Activated CD8-positive, alpha-beta T cell treated with anti-CD3 and anti-CD28 coated beads for 36 hours (primary cell): ENCODE data around the gene KLLN. TPM values are rescaled to one million over a fixed set of nuclear protein-coding genes. Genes with fewer than 3 reads are reported as not detected.

Experiments used
- ATAC-seq: fragments of 200-7000 bp; cut with Tn5 transposase; one replicate; pipeline ENCODE4 v1.10.0; 2021; ENCODE audit warnings: mild to moderate bottlenecking, moderate library complexity
- CTCF ChIA-PET: fragments of 350-600 bp; sonication (Branson Sonifier 250); formaldehyde crosslinking; loops from one replicate; lab custom pipeline; 2021; ENCODE audit warnings: antibody characterized with exemption; lab: Charles Lee
- POLR2A ChIA-PET: fragments of 350-600 bp; sonication (Branson Sonifier 250); formaldehyde crosslinking; loops from one replicate; lab custom pipeline; 2021; ENCODE audit warnings: antibody characterized with exemption; lab: Charles Lee
- DNase-seq: peaks from one replicate; pipeline ENCODE4 v3.0.0-alpha.2; 2020
- H3K27ac Mint-ChIP-seq: one replicate; pipeline ENCODE4 v1.8.0; 2021; ENCODE audit warnings: mild to moderate bottlenecking, mixed read lengths
- H3K27me3 Mint-ChIP-seq: one replicate; pipeline ENCODE4 v1.8.0; 2021; ENCODE audit warnings: mixed read lengths
- H3K36me3 Mint-ChIP-seq: one replicate; pipeline ENCODE4 v1.8.0; 2021; ENCODE audit warnings: low read depth, mixed read lengths
- H3K4me1 Mint-ChIP-seq: one replicate; pipeline ENCODE4 v1.8.0; 2021; ENCODE audit warnings: low read depth, mixed read lengths
- H3K4me3 Mint-ChIP-seq: one replicate; pipeline ENCODE4 v1.8.0; 2021; ENCODE audit warnings: mild to moderate bottlenecking, moderate library complexity, mixed read lengths
- H3K9me3 Mint-ChIP-seq: one replicate; pipeline ENCODE4 v1.8.0; 2021; ENCODE audit warnings: mixed read lengths
- intact Hi-C: fragments of 100-400 bp; cut with micrococcal nuclease; formaldehyde crosslinking; loops from one replicate; pipeline ENCODE4 v1.10.0; 2022
- total RNA-seq, 2 experiments: library from RNA; stranded (reverse); gene quantifications; one replicate each; pipeline ENCODE4 v1.2.3, GENCODE V29; 2021
- TF ChIP-seq, protein P1 (sequence below): fragments of 200-600 bp; IDR thresholded peaks from one replicate; pipeline ENCODE4 v1.8.0; 2022; ENCODE audit warnings: antibody characterized with exemption, mild to moderate bottlenecking

Gene KLLN
- total RNA-seq, 2 experiments from 2014 or later = 0.43 to 0.61 TPM

DNA sequence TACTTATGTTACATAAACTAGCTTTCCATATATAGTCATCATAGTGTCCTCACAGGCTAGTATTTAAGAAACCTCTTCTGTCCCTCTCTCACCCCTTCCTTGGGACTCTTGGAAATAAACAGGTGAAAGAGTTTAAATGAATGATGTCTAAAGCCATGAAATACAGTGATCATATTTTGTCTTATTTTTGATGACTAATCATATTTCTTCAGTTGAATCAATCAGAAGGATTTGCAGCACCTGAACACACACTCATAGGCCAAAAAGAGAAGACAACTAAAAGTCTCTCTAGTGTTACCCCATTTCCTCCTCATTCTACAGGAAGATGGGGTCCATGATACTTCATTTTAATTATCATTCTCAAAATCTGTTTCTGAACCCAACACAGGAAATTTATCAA lies 36.7 kb downstream of the KLLN start:
- H3K9me3 Mint-ChIP-seq = no peaks in the 10 kb centered on the region
- no peak for DNase-seq
- H3K36me3 Mint-ChIP-seq = no peaks in the 10 kb centered on the region
- H3K27me3 Mint-ChIP-seq = no peaks in the 10 kb centered on the region
- H3K4me1 Mint-ChIP-seq = peaks cover 36% of the 10 kb centered on the region
- CTCF ChIA-PET = interaction anchor here (1.0 to 2.7 kb wide), 3 partner anchors 8 to 19 kb away, joined by 3 to 12 read pairs (median 5); partner anchors contain the start of gene ATAD1
- ATAC-seq = no peak
- H3K27ac Mint-ChIP-seq = peak overlapping the region; percentile 12
- H3K4me3 Mint-ChIP-seq = no peak overlapping the region
- POLR2A ChIA-PET = interaction anchor here (3.2 kb wide), 1 partner anchor 8 kb away, joined by 14 read pairs; the partner anchor contains the start of gene ATAD1
- TF ChIP-seq, protein P1, sequence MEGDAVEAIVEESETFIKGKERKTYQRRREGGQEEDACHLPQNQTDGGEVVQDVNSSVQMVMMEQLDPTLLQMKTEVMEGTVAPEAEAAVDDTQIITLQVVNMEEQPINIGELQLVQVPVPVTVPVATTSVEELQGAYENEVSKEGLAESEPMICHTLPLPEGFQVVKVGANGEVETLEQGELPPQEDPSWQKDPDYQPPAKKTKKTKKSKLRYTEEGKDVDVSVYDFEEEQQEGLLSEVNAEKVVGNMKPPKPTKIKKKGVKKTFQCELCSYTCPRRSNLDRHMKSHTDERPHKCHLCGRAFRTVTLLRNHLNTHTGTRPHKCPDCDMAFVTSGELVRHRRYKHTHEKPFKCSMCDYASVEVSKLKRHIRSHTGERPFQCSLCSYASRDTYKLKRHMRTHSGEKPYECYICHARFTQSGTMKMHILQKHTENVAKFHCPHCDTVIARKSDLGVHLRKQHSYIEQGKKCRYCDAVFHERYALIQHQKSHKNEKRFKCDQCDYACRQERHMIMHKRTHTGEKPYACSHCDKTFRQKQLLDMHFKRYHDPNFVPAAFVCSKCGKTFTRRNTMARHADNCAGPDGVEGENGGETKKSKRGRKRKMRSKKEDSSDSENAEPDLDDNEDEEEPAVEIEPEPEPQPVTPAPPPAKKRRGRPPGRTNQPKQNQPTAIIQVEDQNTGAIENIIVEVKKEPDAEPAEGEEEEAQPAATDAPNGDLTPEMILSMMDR = no peak
- intact Hi-C loops = no loop called here

DNA sequence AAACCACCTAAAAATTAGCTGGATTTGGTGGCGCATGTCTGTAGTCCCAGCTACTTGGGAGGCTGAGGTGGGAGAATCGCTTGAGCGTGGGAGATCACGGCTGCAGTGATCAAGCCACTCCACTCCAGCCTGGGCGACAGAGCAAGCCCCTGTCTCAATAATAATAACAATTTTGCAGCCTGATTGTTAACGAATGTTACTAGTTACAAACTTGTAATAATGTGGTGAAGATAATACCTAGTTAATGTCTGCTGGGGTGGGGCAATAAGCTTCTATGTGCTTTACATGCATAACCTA lies 44.1 kb downstream of the KLLN start:
- Mint-ChIP-seq H3K27me3 (no peaks in the 10 kb centered on the region), H3K9me3 (no peaks in the 10 kb centered on the region), H3K27ac (peak overlapping the region; percentile 59), H3K4me3 (peak overlapping the region; percentile 27), H3K4me1 (peaks cover 30% of the 10 kb centered on the region), H3K36me3 (peaks cover 19% of the 10 kb centered on the region)
- TF ChIP-seq, protein P1 = no peak
- DNase-seq (no peak), ATAC-seq (no peak)
- ChIA-PET CTCF (interaction anchor here (0.8 to 2.6 kb wide), 7 partner anchors 9 to 102 kb away, joined by 3 to 12 read pairs (median 5); partner anchors contain the start of genes KLLN and PTEN), POLR2A (interaction anchor here (0.8 to 2.9 kb wide), 9 partner anchors 8 to 753 kb away, joined by 3 to 28 read pairs (median 6); partner anchors contain the start of genes KLLN and PTEN)
- intact Hi-C loops = loop anchor here (5.0 kb wide), 1 partner anchor 43 kb away; the partner anchor contains the start of genes KLLN and PTEN

DNA sequence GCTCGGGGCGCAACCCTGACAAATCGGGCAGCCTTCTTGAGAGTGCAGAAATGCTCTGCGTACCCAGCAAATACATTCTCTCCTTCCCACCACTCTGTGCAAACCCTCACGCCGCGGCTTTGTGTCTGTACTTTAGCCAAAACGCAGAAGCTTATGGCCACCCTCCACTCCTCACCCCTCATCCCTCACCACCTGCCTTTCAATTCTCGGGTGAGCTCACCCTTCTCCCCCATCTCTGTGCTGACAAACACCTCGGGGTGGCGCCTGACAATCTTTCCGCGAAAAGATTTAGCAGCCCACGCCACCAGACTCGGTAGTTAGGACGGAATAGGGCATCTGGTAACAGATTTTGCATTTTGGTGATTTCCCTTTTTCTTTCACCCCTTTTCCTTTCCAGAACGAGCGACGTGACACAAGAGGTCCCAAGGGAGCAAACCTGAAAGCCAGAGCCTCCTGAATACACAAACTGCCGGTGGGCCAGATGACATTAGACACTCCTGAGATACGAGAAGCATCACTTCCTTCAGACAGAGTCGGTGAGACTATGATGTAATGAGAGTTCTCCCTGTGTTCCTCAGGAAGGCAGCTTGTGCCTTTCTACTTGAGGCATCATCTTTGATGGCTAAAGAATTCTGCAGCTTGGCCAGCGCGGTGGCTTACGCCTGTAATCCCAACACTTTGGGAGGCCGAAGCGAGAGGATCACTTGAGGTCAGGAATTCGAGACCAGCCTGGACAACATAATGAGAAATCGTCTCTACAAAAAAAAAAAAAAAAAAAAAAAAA lies 44.6 kb downstream of the KLLN start:
- ChIA-PET POLR2A (interaction anchor here (0.5 to 2.9 kb wide), 21 partner anchors 9 to 1061 kb away, joined by 3 to 28 read pairs (median 4); partner anchors contain the start of genes KLLN, PTEN and STAMBPL1), CTCF (interaction anchor here (0.5 to 2.6 kb wide), 8 partner anchors 9 to 571 kb away, joined by 3 to 12 read pairs (median 5); partner anchors contain the start of genes KLLN and PTEN)
- H3K4me3 Mint-ChIP-seq = peak overlapping the region; percentile 89
- DNase-seq = peak; percentile 84
- intact Hi-C loops = loop anchor here (5.0 kb wide), 1 partner anchor 44 kb away; the partner anchor contains the start of genes KLLN and PTEN
- no peaks in the 10 kb centered on the region for H3K27me3 Mint-ChIP-seq
- no peaks in the 10 kb centered on the region for H3K9me3 Mint-ChIP-seq
- peaks cover 21% of the 10 kb centered on the region for H3K36me3 Mint-ChIP-seq
- peak; percentile 76 for ATAC-seq
- TF ChIP-seq, protein P1 = no peak
- peaks cover 32% of the 10 kb centered on the region for H3K4me1 Mint-ChIP-seq
- H3K27ac Mint-ChIP-seq = peak overlapping the region; percentile 97

DNA sequence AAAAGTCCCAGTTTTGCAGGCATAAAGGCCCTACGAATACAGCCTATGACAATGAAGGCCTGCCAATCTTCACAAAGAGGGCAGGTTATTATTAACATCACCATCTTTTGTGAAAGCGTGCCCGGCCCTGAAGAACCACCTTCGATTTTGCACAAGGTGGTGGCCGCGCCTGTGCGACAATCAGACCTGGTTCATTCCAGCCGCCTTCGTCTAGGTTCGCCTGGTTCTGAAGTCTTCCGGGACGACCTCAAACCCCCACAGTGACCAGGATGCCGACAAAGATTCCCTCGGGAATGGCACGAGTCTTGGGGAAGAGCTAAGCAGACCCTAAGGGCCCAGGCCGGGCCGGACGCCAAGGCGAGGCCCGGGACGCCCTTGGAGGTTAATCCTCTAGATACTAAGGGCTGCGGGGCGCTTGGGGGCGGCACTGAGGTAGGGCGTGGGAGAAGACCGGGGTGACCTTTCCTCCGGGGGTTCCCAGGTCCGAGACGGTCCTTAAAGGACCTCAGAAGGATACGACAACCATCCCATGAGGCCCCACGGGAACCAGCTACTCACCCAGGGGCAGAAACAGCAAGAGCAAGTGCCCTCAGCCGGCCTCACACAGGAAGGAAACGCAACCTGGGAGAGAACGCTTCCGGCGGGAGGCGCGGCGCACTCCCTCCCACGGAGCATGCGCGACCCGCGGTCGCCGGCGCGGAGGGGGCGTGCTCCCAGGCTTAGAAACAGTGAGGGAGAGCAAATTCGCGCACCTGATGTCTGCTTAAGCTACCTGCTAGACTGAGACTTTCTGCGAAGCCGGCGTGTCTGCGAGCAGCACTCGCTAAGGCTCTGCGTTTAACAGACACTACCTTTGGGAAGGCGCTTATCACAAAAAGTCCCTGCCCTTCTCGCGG lies 45.5 kb downstream of the KLLN start, which contains the start of gene ATAD1:
ATAD1 (minus strand) TSS at position 618 of the 896 bp plus-strand sequence. CDS start 3,627 bp downstream, outside the sequence.
- ATAC-seq = peak; percentile 87
- CTCF ChIA-PET = interaction anchor here (0.5 to 2.6 kb wide), 7 partner anchors 10 to 572 kb away, joined by 3 to 12 read pairs (median 5); partner anchors contain the start of genes KLLN and PTEN
- TF ChIP-seq, protein P1 = no peak
- no peaks in the 10 kb centered on the region for H3K27me3 Mint-ChIP-seq
- H3K4me1 Mint-ChIP-seq = peaks cover 33% of the 10 kb centered on the region
- POLR2A ChIA-PET = interaction anchor here (0.6 to 2.9 kb wide), 19 partner anchors 10 to 1062 kb away, joined by 3 to 28 read pairs (median 4); partner anchors contain the start of genes KLLN, PTEN and STAMBPL1
- peak; percentile 91 for DNase-seq
- H3K4me3 Mint-ChIP-seq = peak within 1 kb of the TSS; percentile 89
- H3K9me3 Mint-ChIP-seq = no peaks in the 10 kb centered on the region
- peaks cover 21% of the 10 kb centered on the region for H3K36me3 Mint-ChIP-seq
- H3K27ac Mint-ChIP-seq = peak within 1 kb of the TSS; percentile 97
- intact Hi-C loops = loop anchor here (5.0 kb wide), 1 partner anchor 44 kb away; the partner anchor contains the start of genes KLLN and PTEN
